H1 (cell line): Measurements from ENCODE around the gene ADCY5. TPM values are rescaled to one million over a fixed set of nuclear protein-coding genes. Genes with fewer than 3 reads are reported as not detected.

Experiments
- CTCF ChIA-PET: fragments of 300-600 bp; sonication (Branson Sonifier 250); formaldehyde crosslinking; loops from one replicate; lab custom pipeline; 2021; ENCODE audit not compliant: partially characterized antibody; lab: Charles Lee
- POLR2A ChIA-PET: fragments of 300-600 bp; sonication (Branson Sonifier 250); formaldehyde crosslinking; loops from one replicate; lab custom pipeline; 2021; ENCODE audit warnings: inconsistent platforms; ENCODE audit not compliant: partially characterized antibody; lab: Charles Lee
- DNase-seq, 2 experiments: peaks; one replicate each; pipeline versions ENCODE4 v3.0.0 to v3.0.0-alpha.2; 2010 to 2022; ENCODE audit warnings: low spot score in 2 of 2, low read depth in 1 of 2, mixed read lengths in 1 of 2
- FAIRE-seq: peaks from 2 replicates; lab custom pipeline; 2011; peaks lifted over from hg19 to GRCh38; lab: Jason Lieb, UNC
- H2AFZ ChIP-seq: 2 replicates; pipeline ENCODE4 v1.8.1; 2012; ENCODE audit warnings: low read length, inconsistent platforms
- H2AK5ac ChIP-seq: 2 replicates; pipeline ENCODE4 v1.6.1; 2013; ENCODE audit warnings: low read depth, low read length
- H2BK120ac ChIP-seq: replicated peaks from 2 replicates; pipeline ENCODE3; 2013; ENCODE audit warnings: low read depth, low read length, inconsistent platforms
- H2BK12ac ChIP-seq: 2 replicates; pipeline ENCODE4 v1.6.1; 2013; ENCODE audit warnings: low read depth, low read length
- H2BK15ac ChIP-seq: 2 replicates; pipeline ENCODE4 v1.6.1; 2013; ENCODE audit warnings: low read length
- H2BK20ac ChIP-seq: 2 replicates; pipeline ENCODE4 v1.6.1; 2013; ENCODE audit warnings: low read length
- H2BK5ac ChIP-seq: 2 replicates; pipeline ENCODE4 v1.6.1; 2013; ENCODE audit warnings: low read depth, low read length
- H3K14ac ChIP-seq: 2 replicates; pipeline ENCODE4 v1.6.1; 2013; ENCODE audit warnings: inconsistent platforms; ENCODE audit not compliant: insufficient read length
- H3K18ac ChIP-seq: 2 replicates; pipeline ENCODE4 v1.6.1; 2013; ENCODE audit warnings: low read length; ENCODE audit errors: extremely low read depth
- H3K23ac ChIP-seq: 2 replicates; pipeline ENCODE4 v1.6.1; 2013; ENCODE audit warnings: inconsistent platforms; ENCODE audit not compliant: insufficient read length
- H3K23me2 ChIP-seq: 2 replicates; pipeline ENCODE4 v1.6.1; 2013; ENCODE audit warnings: low read depth, low read length
- H3K27ac ChIP-seq: 2 replicates; pipeline ENCODE4 v1.6.1; 2011; ENCODE audit warnings: low read depth, low read length, inconsistent platforms
- H3K27me3 ChIP-seq, 4 experiments: replicated peaks in 1 of 4; 1 replicate in 1 of 4; 2 replicates in 3 of 4; pipeline versions ENCODE4 v1.6.1 to v1.8.1; 2011 to 2013; ENCODE audit warnings: low read length in 3 of 4, mild to moderate bottlenecking in 3 of 4, inconsistent platforms in 2 of 4, mixed read lengths in 2 of 4, moderate library complexity in 1 of 4; ENCODE audit not compliant: control insufficient read depth in 3 of 4, insufficient read depth in 3 of 4; ENCODE audit errors: extremely low read depth in 1 of 4
- H3K36me3 ChIP-seq, 4 experiments: 2 replicates each; pipeline versions ENCODE4 v1.6.1 to v1.8.1; 2011 to 2013; ENCODE audit warnings: mild to moderate bottlenecking in 4 of 4, low read length in 3 of 4, moderate library complexity in 2 of 4, control low read depth in 1 of 4, inconsistent platforms in 1 of 4; ENCODE audit not compliant: insufficient read depth in 4 of 4, control insufficient read depth in 2 of 4
- H3K4ac ChIP-seq: replicated peaks from 2 replicates; pipeline ENCODE3; 2013; ENCODE audit warnings: low read length, low read depth, mixed read lengths, inconsistent platforms; ENCODE audit not compliant: insufficient read length
- H3K4me1 ChIP-seq, 4 experiments: replicated peaks in 1 of 4; 1 replicate in 1 of 4; 2 replicates in 3 of 4; pipeline versions ENCODE4 v1.6.1 to v1.8.1; 2011 to 2013; ENCODE audit warnings: low read length in 3 of 4, inconsistent platforms in 2 of 4, mixed read lengths in 1 of 4; ENCODE audit not compliant: insufficient read depth in 4 of 4, control insufficient read depth in 3 of 4
- H3K4me2 ChIP-seq, 2 experiments: 2 replicates each; pipeline versions ENCODE4 v1.6.1 to v1.8.1; 2011 to 2013; ENCODE audit warnings: low read depth in 2 of 2, low read length in 2 of 2, control low read depth in 1 of 2, inconsistent platforms in 1 of 2, mild to moderate bottlenecking in 1 of 2; ENCODE audit not compliant: insufficient read depth in 1 of 2
- H3K4me3 ChIP-seq, 4 experiments: fragments of 200-600, 300-600 bp in 1 of 4; sonication (generic), shearing (Covaris generic), sonication (Bioruptor Twin) in 1 of 4; 2 replicates each; pipeline versions ENCODE4 v1.5.1 to v1.8.1; 2011 to 2016; ENCODE audit warnings: low read length in 4 of 4, low read depth in 3 of 4, control low read depth in 2 of 4, inconsistent platforms in 2 of 4, mild to moderate bottlenecking in 2 of 4, mixed read lengths in 1 of 4, moderate library complexity in 1 of 4; ENCODE audit not compliant: insufficient read depth in 2 of 4; ENCODE audit errors: extremely low read depth in 1 of 4
- H3K56ac ChIP-seq: replicated peaks from 2 replicates; pipeline ENCODE3; 2013; ENCODE audit warnings: low read depth, mild to moderate bottlenecking, mixed read lengths, low read length, inconsistent platforms; ENCODE audit not compliant: insufficient read length
- H3K79me1 ChIP-seq: 2 replicates; pipeline ENCODE4 v1.6.1; 2013; ENCODE audit warnings: low read depth, low read length, control low read depth
- H3K79me2 ChIP-seq, 2 experiments: 2 replicates each; pipeline versions ENCODE4 v1.6.1 to v1.8.1; 2012 to 2013; ENCODE audit warnings: low read length in 2 of 2, mild to moderate bottlenecking in 2 of 2, inconsistent platforms in 1 of 2; ENCODE audit not compliant: insufficient read depth in 2 of 2, control insufficient read depth in 1 of 2
- H3K9ac ChIP-seq, 4 experiments: replicated peaks in 1 of 4; 1 replicate in 1 of 4; 2 replicates in 3 of 4; pipeline versions ENCODE4 v1.6.1 to v1.8.1; 2011 to 2013; ENCODE audit warnings: low read depth in 3 of 4, low read length in 3 of 4, control low read depth in 2 of 4, mild to moderate bottlenecking in 2 of 4, moderate library complexity in 2 of 4, inconsistent platforms in 1 of 4; ENCODE audit errors: extremely low read depth in 1 of 4
- H3K9me3 ChIP-seq, 2 experiments: 2 replicates each; pipeline versions ENCODE4 v1.6.1 to v1.8.1; 2012 to 2013; ENCODE audit warnings: mild to moderate bottlenecking in 2 of 2, moderate library complexity in 2 of 2, control low read depth in 1 of 2, inconsistent platforms in 1 of 2, low read depth in 1 of 2, low read length in 1 of 2, mixed read lengths in 1 of 2; ENCODE audit not compliant: insufficient read depth in 2 of 2
- H4K20me1 ChIP-seq, 2 experiments: replicated peaks in 1 of 2; 2 replicates each; pipeline versions ENCODE3 to v1.8.1; 2011 to 2013; ENCODE audit warnings: inconsistent platforms in 2 of 2, low read length in 2 of 2, mild to moderate bottlenecking in 1 of 2; ENCODE audit not compliant: insufficient read depth in 2 of 2, control insufficient read depth in 1 of 2
- H4K5ac ChIP-seq: 2 replicates; pipeline ENCODE4 v1.6.1; 2013; ENCODE audit warnings: low read length, low read depth, mixed read lengths, inconsistent platforms; ENCODE audit not compliant: insufficient read length
- H4K8ac ChIP-seq: 2 replicates; pipeline ENCODE4 v1.8.0; 2013; ENCODE audit warnings: mild to moderate bottlenecking, moderate library complexity, low read length, inconsistent platforms; ENCODE audit not compliant: insufficient read depth; ENCODE audit errors: extremely low read depth
- H4K91ac ChIP-seq: replicated peaks from 2 replicates; pipeline ENCODE3; 2013; ENCODE audit warnings: low read length, mixed read lengths, inconsistent platforms; ENCODE audit not compliant: insufficient read length
- CEBPB ChIP-seq: IDR thresholded peaks from 2 replicates; pipeline ENCODE4 v1.6.1; 2012; ENCODE audit warnings: low read depth, low read length
- EP300 ChIP-seq, 2 experiments: IDR thresholded peaks; 1 replicate in 1 of 2; 2 replicates in 1 of 2; pipeline ENCODE4 v1.6.1; 2011 to 2012; ENCODE audit warnings: low read depth in 2 of 2, low read length in 2 of 2, mild to moderate bottlenecking in 2 of 2, borderline replicate concordance in 1 of 2, inconsistent platforms in 1 of 2, moderate library complexity in 1 of 2
- EZH2 ChIP-seq: fragments of 200-600 bp; sonication (generic); IDR thresholded peaks from 2 replicates; pipeline ENCODE4 v1.7.1; 2012; ENCODE audit warnings: low read depth, mild to moderate bottlenecking, moderate library complexity, low read length, inconsistent platforms; ENCODE audit not compliant: severe bottlenecking
- KDM4A ChIP-seq: IDR thresholded peaks from one replicate; pipeline ENCODE4 v1.7.1; 2012; ENCODE audit warnings: low read depth, mild to moderate bottlenecking, moderate library complexity, low read length, inconsistent platforms; ENCODE audit not compliant: severe bottlenecking
- KDM5A ChIP-seq: fragments of 200-600 bp; IDR thresholded peaks from 2 replicates; pipeline ENCODE4 v1.7.1; 2012; ENCODE audit warnings: mild to moderate bottlenecking, low read length, inconsistent platforms, mixed read lengths
- MAFK ChIP-seq: IDR thresholded peaks from 2 replicates; pipeline ENCODE4 v1.6.1; 2012; ENCODE audit warnings: low read depth, mild to moderate bottlenecking, improper control_type of control experiment, low read length
- POU5F1 ChIP-seq: IDR thresholded peaks from 2 replicates; pipeline ENCODE4 v1.6.1; 2011; ENCODE audit warnings: low read depth, mild to moderate bottlenecking, low read length, moderate library complexity
- SAP30 ChIP-seq: fragments of 300-600 bp; sonication (generic); IDR thresholded peaks from 2 replicates; pipeline ENCODE4 v1.7.1; 2012; ENCODE audit warnings: low read length, moderate library complexity, mild to moderate bottlenecking, inconsistent platforms; ENCODE audit not compliant: insufficient read depth, insufficient replicate concordance
- SIN3A ChIP-seq, 2 experiments: IDR thresholded peaks in 1 of 2; conservative IDR thresholded peaks in 1 of 2; 2 replicates each; pipeline ENCODE4 v1.6.1; 2011 to 2012; ENCODE audit warnings: low read length in 2 of 2, improper control_type of control experiment in 1 of 2, low read depth in 1 of 2, mild to moderate bottlenecking in 1 of 2
- SUZ12 ChIP-seq: fragments of 200-600 bp; sonication (generic); IDR thresholded peaks from 2 replicates; pipeline ENCODE4 v1.6.1; 2012; ENCODE audit warnings: mild to moderate bottlenecking, inconsistent platforms, low read length, moderate library complexity, mixed read lengths
- YY1 ChIP-seq: IDR thresholded peaks from 2 replicates; pipeline ENCODE4 v1.6.1; 2011; ENCODE audit warnings: low read depth, mild to moderate bottlenecking, low read length
- ZNF274 ChIP-seq: IDR thresholded peaks from 2 replicates; pipeline ENCODE4 v1.7.0; 2012; ENCODE audit warnings: low read length, borderline replicate concordance; ENCODE audit errors: extremely low read depth
- WGBS, 2 experiments: shearing (Covaris generic) in 1 of 2; methylation state at CpG; one replicate each; pipeline versions ENCODE4 v1.1.6 to v1.1.7; 2013 to 2015; ENCODE audit warnings: low lambda C conversion rate in 2 of 2, mixed read lengths in 2 of 2, inconsistent platforms in 1 of 2, low coverage in 1 of 2, missing lambda C conversion rate in 1 of 2; ENCODE audit not compliant: insufficient replicate concordance in 2 of 2, insufficient coverage in 1 of 2, insufficient read length in 1 of 2; ENCODE audit errors: extremely low coverage in 1 of 2, missing lambda C conversion rate in 1 of 2; 5-methylcytosine and 5-hydroxymethylcytosine counted together
- polyA plus RNA-seq, 7 experiments: library from polyadenylated mRNA; depleted of rRNA in 3 of 7; stranded (reverse) in 5 of 7; unstranded in 2 of 7; fragments of >200 nt in 5 of 7; fragments of 200-250 nt in 2 of 7; gene quantifications; 1 replicate in 5 of 7; 2 replicates in 1 of 7; 4 replicates in 1 of 7; pipeline versions ENCODE4 v1.2.1 to v1.2.3, GENCODE V29; 2011 to 2013; ENCODE audit warnings: missing spikeins in 2 of 7, mixed read lengths in 2 of 7
- total RNA-seq: library from RNA; stranded (reverse); fragmentation: NEBNext Ultra II Directional; extraction: Animal tissue kit (Norgen Biotek cat#: 25700); gene quantifications from 2 replicates; pipeline ENCODE4 v1.2.1, GENCODE V29; 2021

Gene ADCY5
- total and polyA plus RNA-seq, 2 of the 8 experiments (the other 6 are each of a cell fraction or from before 2014, with no cell fraction given), result 18.9 to 40.8 TPM

GRCh38 chr3:123319760-123320159 is 129.1 kb downstream of the ADCY5 start:
- no peaks in the 10 kb centered on the region for H3K9me3 ChIP-seq
- H4K5ac ChIP-seq, result peak overlapping the region; percentile 42
- no peak overlapping the region for H3K23ac ChIP-seq
- H2AK5ac ChIP-seq, result no peak overlapping the region
- H3K14ac ChIP-seq, result no peak overlapping the region
- peak overlapping the region; percentile 1 for H2BK120ac ChIP-seq
- peak overlapping the region; percentile 1 for H3K4ac ChIP-seq
- CTCF ChIA-PET, result interaction anchor here (0.7 to 22.2 kb wide), 9 partner anchors 10 to 169 kb away, joined by 3 to 245 read pairs (median 5); no protein-coding TSS in a partner anchor
- H3K56ac ChIP-seq, result no peak overlapping the region
- H3K79me1 ChIP-seq, result no peaks in the 10 kb centered on the region
- 0 out of 2 replicates have a peak overlapping the region, but pooled peaks have one; percentile 91 for H2BK20ac ChIP-seq
- DNase-seq (no peak), FAIRE-seq (peak; percentile 93)
- peak overlapping the region; percentile 9 for H3K18ac ChIP-seq
- peak overlapping the region; percentile 62; the same call in 1 of the 2 replicates for H2BK12ac ChIP-seq
- H2BK15ac ChIP-seq, result 0 out of 2 replicates have a peak overlapping the region, but pooled peaks have one; percentile 2
- no peaks in the 10 kb centered on the region for H3K79me2 ChIP-seq
- 60% methylated on average over 10 of the region's 10 CpGs; no CpG with 5 or more reads in 1 of the 2 experiments for WGBS, 2 experiments
- peak overlapping the region; percentile 48 for H4K91ac ChIP-seq
- H3K9ac ChIP-seq, result no peak overlapping the region
- POLR2A ChIA-PET, result interaction anchor here (1.5 kb wide), 1 partner anchor 29 kb away, joined by 3 read pairs; no protein-coding TSS in a partner anchor
- H4K8ac ChIP-seq, result no peak overlapping the region; the same call in 1 of the 2 replicates
- H3K36me3 ChIP-seq, result no peaks in the 10 kb centered on the region
- H3K4me2 ChIP-seq, result peak overlapping the region; percentile 26 to 45; a peak in 3 of 4 replicates
- H3K4me1 ChIP-seq, result peaks cover 9 to 26% (median 19%) of the 10 kb centered on the region in 4 experiments
- H3K4me3 ChIP-seq, result peak overlapping the region in 2 of 4 experiments; percentile 4 to 30; a peak in 2 of 8 replicates
- peak overlapping the region; percentile 50; the same call in 1 of the 2 replicates for H2BK5ac ChIP-seq
- H2AFZ ChIP-seq, result no peak overlapping the region
- peaks cover 2% of the 10 kb centered on the region; the same call in 1 of the 2 replicates for H3K23me2 ChIP-seq
- no peak overlapping the region; the same call in 1 of the 2 replicates for H3K27ac ChIP-seq
- H4K20me1 ChIP-seq, result no peaks in the 10 kb centered on the region
- H3K27me3 ChIP-seq, result no peaks in the 10 kb centered on the region
- TF ChIP-seq SUZ12, result no peak
- TF ChIP-seq POU5F1, result 0 out of 2 replicates have a peak, but pooled peaks have one; percentile 14
- peak; percentile 53 for TF ChIP-seq SAP30
- no peak for TF ChIP-seq KDM5A
- TF ChIP-seq SIN3A (conservative IDR thresholded peaks at IDR 0.05 in 1 of 2, IDR thresholded peaks at IDR 0.05 in 1 of 2; ENCODE audit: low read depth in 1 of 2, low read length in 2 of 2), result peak; percentile 35 to 60; a peak in 1 of 4 replicates
- TF ChIP-seq EP300 (IDR thresholded peaks at IDR 0.05; ENCODE audit: borderline replicate concordance in 1 of 2, low read depth in 2 of 2, low read length in 2 of 2), result peak in 1 of 2 experiments; percentile 41; a peak in 1 of 3 replicates
- TF ChIP-seq KDM4A, result no peak
- no peak for TF ChIP-seq CEBPB
- TF ChIP-seq YY1, result 0 out of 2 replicates have a peak, but pooled peaks have one; percentile 6
- TF ChIP-seq ZNF274, result no peak
- no peak for TF ChIP-seq MAFK
- TF ChIP-seq EZH2, result no peak
